Hepatocyte (in vitro differentiated cells): ENCODE measurements around the gene PCGF2. TPM values are rescaled to one million over a fixed set of nuclear protein-coding genes. Genes with fewer than 3 reads are reported as not detected.
"Not testable (repeated sequence)": the region's sequence is repeated elsewhere in the genome, so short reads cannot be mapped to it uniquely, and the experiment has no call there.

Source experiments
- DNase-seq: peaks from one replicate; pipeline ENCODE4 v3.0.0-alpha.2; 2016; ENCODE audit warnings: low spot score
- H2AFZ ChIP-seq: fragments of 200-600 bp; sonication (generic); 2 replicates; pipeline ENCODE4 v1.6.0; 2016; ENCODE audit warnings: antibody characterized with exemption, mild to moderate bottlenecking
- H3K27ac ChIP-seq: fragments of 200-600 bp; sonication (generic); 2 replicates; pipeline ENCODE4 v1.5.1; 2016; ENCODE audit warnings: mild to moderate bottlenecking
- H3K27me3 ChIP-seq: fragments of 200-600 bp; sonication (generic); 2 replicates; pipeline ENCODE4 v1.6.1; 2016
- H3K36me3 ChIP-seq: fragments of 200-600 bp; sonication (generic); replicated peaks from 2 replicates; pipeline ENCODE4 v1.5.1; 2016; ENCODE audit warnings: low read depth; ENCODE audit not compliant: insufficient read depth
- H3K4me1 ChIP-seq: fragments of 200-600 bp; sonication (generic); 2 replicates; pipeline ENCODE4 v1.5.1; 2016; ENCODE audit warnings: mild to moderate bottlenecking, moderate library complexity; ENCODE audit not compliant: insufficient read depth
- H3K4me2 ChIP-seq: fragments of 200-600 bp; sonication (generic); 2 replicates; pipeline ENCODE4 v1.6.0; 2016
- H3K4me3 ChIP-seq: fragments of 200-600 bp; sonication (generic); 2 replicates; pipeline ENCODE4 v1.5.1; 2016; ENCODE audit warnings: mild to moderate bottlenecking
- H3K79me2 ChIP-seq: fragments of 200-600 bp; sonication (generic); 2 replicates; pipeline ENCODE4 v1.6.0; 2017; ENCODE audit warnings: mild to moderate bottlenecking
- H3K9me2 ChIP-seq: fragments of 200-600 bp; sonication (generic); replicated peaks from 2 replicates; pipeline ENCODE4 v1.6.0; 2017; ENCODE audit warnings: mild to moderate bottlenecking; ENCODE audit not compliant: insufficient read depth
- H3K9me3 ChIP-seq: fragments of 200-600 bp; sonication (generic); 2 replicates; pipeline ENCODE4 v1.5.1; 2016; ENCODE audit warnings: low read depth, mild to moderate bottlenecking
- H4K20me1 ChIP-seq: fragments of 200-600 bp; sonication (generic); 2 replicates; pipeline ENCODE4 v1.6.0; 2016; ENCODE audit warnings: mild to moderate bottlenecking; ENCODE audit not compliant: insufficient read depth, poor library complexity, severe bottlenecking
- CTCF ChIP-seq: fragments of 200-600 bp; sonication (generic); IDR thresholded peaks from 2 replicates; pipeline ENCODE4 v1.5.1; 2016; ENCODE audit warnings: antibody characterized with exemption, mild to moderate bottlenecking; ENCODE audit not compliant: poor library complexity
- EZH2 ChIP-seq: fragments of 200-600 bp; sonication (generic); IDR thresholded peaks from 2 replicates; pipeline ENCODE4 v1.6.1; 2016; ENCODE audit warnings: antibody characterized with exemption, mild to moderate bottlenecking, borderline replicate concordance
- EZH2phosphoT487 ChIP-seq: fragments of 200-600 bp; sonication (generic); IDR thresholded peaks from one replicate; pipeline ENCODE4 v1.6.1; 2018; ENCODE audit warnings: antibody characterized with exemption, mild to moderate bottlenecking, low read depth, moderate library complexity; ENCODE audit not compliant: unreplicated experiment, severe bottlenecking
- WGBS: methylation state at CpG from one replicate; pipeline ENCODE4 v1.1.6; 2016; ENCODE audit warnings: low lambda C conversion rate; ENCODE audit errors: missing lambda C conversion rate; 5-methylcytosine and 5-hydroxymethylcytosine counted together
- polyA plus RNA-seq: library from polyadenylated mRNA; unstranded; fragments of >200 nt; fragmentation: Nextera tagmentation; extraction: Ambion mirVana; gene quantifications from 2 replicates; pipeline ENCODE4 v1.2.1, GENCODE V29; 2016
- total RNA-seq: library from RNA; depleted of rRNA; stranded (reverse); fragments of >200 nt; gene quantifications from 2 replicates; pipeline ENCODE4 v1.2.3, GENCODE V29; 2014

The PCGF2 gene
- total and polyA plus RNA-seq, 2 experiments from 2014 or later = 8.7 to 13.0 TPM

GRCh38 chr17:38728290-38728831, 19.8 kb downstream of the PCGF2 start:
- no peaks in the 10 kb centered on the region for H3K27me3 ChIP-seq
- no peak for DNase-seq
- H3K36me3 ChIP-seq = no peaks in the 10 kb centered on the region
- H3K4me3 ChIP-seq = no peak overlapping the region
- no peak overlapping the region for H2AFZ ChIP-seq
- H4K20me1 ChIP-seq = no peaks in the 10 kb centered on the region
- no peaks in the 10 kb centered on the region for H3K9me2 ChIP-seq
- H3K79me2 ChIP-seq = peaks cover 7% of the 10 kb centered on the region
- TF ChIP-seq EZH2phosphoT487 = no peak
- TF ChIP-seq EZH2 = no peak
- no peak for TF ChIP-seq CTCF
- peaks cover 23% of the 10 kb centered on the region for H3K4me1 ChIP-seq
- no peaks in the 10 kb centered on the region for H3K9me3 ChIP-seq
- 86% methylated on average over 7 of the region's 8 CpGs for WGBS
- no peak overlapping the region for H3K4me2 ChIP-seq
- no peak overlapping the region for H3K27ac ChIP-seq

GRCh38 chr17:38727736-38728135, 20.4 kb downstream of the PCGF2 start:
- H3K79me2 ChIP-seq = peaks cover 7% of the 10 kb centered on the region
- H3K27ac ChIP-seq = no peak overlapping the region
- H3K9me3 ChIP-seq = no peaks in the 10 kb centered on the region
- H3K4me1 ChIP-seq = peaks cover 23% of the 10 kb centered on the region
- H3K4me2 ChIP-seq = no peak overlapping the region
- TF ChIP-seq EZH2 (no peak), CTCF (no peak), EZH2phosphoT487 (no peak)
- no peaks in the 10 kb centered on the region for H3K36me3 ChIP-seq
- no peaks in the 10 kb centered on the region for H3K9me2 ChIP-seq
- 95% methylated on average over 5 of the region's 5 CpGs for WGBS
- H3K27me3 ChIP-seq = no peaks in the 10 kb centered on the region
- no peak overlapping the region for H3K4me3 ChIP-seq
- DNase-seq = no peak
- no peak overlapping the region for H2AFZ ChIP-seq
- no peaks in the 10 kb centered on the region for H4K20me1 ChIP-seq

GRCh38 chr17:38726145-38726544, 22.0 kb downstream of the PCGF2 start:
- not testable (repeated sequence) for H3K4me2 ChIP-seq, H3K4me1 ChIP-seq, H3K36me3 ChIP-seq, H3K9me2 ChIP-seq, H3K27me3 ChIP-seq, H4K20me1 ChIP-seq, H2AFZ ChIP-seq, H3K9me3 ChIP-seq, H3K4me3 ChIP-seq, H3K79me2 ChIP-seq, H3K27ac ChIP-seq
- peak; percentile 69 for DNase-seq
- WGBS = 55% methylated on average over 8 of the region's 8 CpGs

GRCh38 chr17:38725066-38725465, 23.1 kb downstream of the PCGF2 start:
- H3K9me2 ChIP-seq = no peaks in the 10 kb centered on the region
- no peak overlapping the region for H3K4me3 ChIP-seq
- no peak for DNase-seq
- no peaks in the 10 kb centered on the region for H4K20me1 ChIP-seq
- no peaks in the 10 kb centered on the region for H3K36me3 ChIP-seq
- H3K4me2 ChIP-seq = no peak overlapping the region
- no peaks in the 10 kb centered on the region for H3K9me3 ChIP-seq
- no peak overlapping the region for H2AFZ ChIP-seq
- H3K27ac ChIP-seq = no peak overlapping the region
- 94% methylated on average over 10 of the region's 10 CpGs for WGBS
- H3K27me3 ChIP-seq = no peaks in the 10 kb centered on the region
- H3K79me2 ChIP-seq = no peaks in the 10 kb centered on the region
- peaks cover 7% of the 10 kb centered on the region for H3K4me1 ChIP-seq
- TF ChIP-seq EZH2phosphoT487 (no peak), CTCF (no peak), EZH2 (no peak)
